ENCODE data around the gene SLC25A44.
"Not testable (repeated sequence)": the region's sequence is repeated elsewhere in the genome, so short reads cannot be mapped to it uniquely, and the experiment has no call there.

Gene SLC25A44

GRCh38 chr1:156213644-156213966 lies 19.7 kb downstream of the SLC25A44 start:
- Mint-ChIP-seq H3K4me3 (peak overlapping the region; percentile 87), H3K27ac (peak overlapping the region; percentile 95), H3K36me3 (peaks cover 74% of the 10 kb centered on the region), H3K4me1 (peaks cover 35% of the 10 kb centered on the region), H3K9me3 (no peaks in the 10 kb centered on the region)
- DNase-seq (ENCODE audit: low spot score in 2 of 2) (no peak), ATAC-seq (no peak)

- no peaks in the 10 kb centered on the region for H3K9me3 Mint-ChIP-seq
- peaks cover 37% of the 10 kb centered on the region for H3K4me1 Mint-ChIP-seq
- peaks cover 78% of the 10 kb centered on the region for H3K36me3 Mint-ChIP-seq
- DNase-seq (ENCODE audit: low spot score in 2 of 2) (peak in 1 of 2 donors; percentile 75), ATAC-seq (peak; percentile 45)
- peak overlapping the region; percentile 87 for H3K4me3 Mint-ChIP-seq
- peak overlapping the region; percentile 95 for H3K27ac Mint-ChIP-seq
Observed at GRCh38 chr1:156214024-156214748, 20.3 kb downstream of the SLC25A44 start.

- peak overlapping the region; percentile 63 for H3K4me3 Mint-ChIP-seq
- H3K36me3 Mint-ChIP-seq = peaks cover 89% of the 10 kb centered on the region
- H3K27ac Mint-ChIP-seq = peak overlapping the region; percentile 95
- peaks cover 56% of the 10 kb centered on the region for H3K4me1 Mint-ChIP-seq
- not testable (repeated sequence) for ATAC-seq; DNase-seq (ENCODE audit: low spot score in 2 of 2); H3K9me3 Mint-ChIP-seq
Observed at GRCh38 chr1:156216361-156217086, 22.6 kb downstream of the SLC25A44 start.

- ATAC-seq = peak; percentile 65
- Mint-ChIP-seq H3K27ac (peak overlapping the region; percentile 91), H3K4me3 (peak overlapping the region; percentile 63), H3K9me3 (no peaks in the 10 kb centered on the region), H3K36me3 (peaks cover 90% of the 10 kb centered on the region), H3K4me1 (peaks cover 58% of the 10 kb centered on the region)
- DNase-seq (ENCODE audit: low spot score in 2 of 2) = peak in 1 of 2 donors; percentile 81
Observed at GRCh38 chr1:156217871-156218270, 24.0 kb downstream of the SLC25A44 start.

GRCh38 chr1:156220226-156220625 lies 26.3 kb downstream of the SLC25A44 start:
- ATAC-seq (no peak), DNase-seq (ENCODE audit: low spot score in 2 of 2) (no peak)
- H3K4me3 Mint-ChIP-seq = peak overlapping the region; percentile 57
- peaks cover 62% of the 10 kb centered on the region for H3K4me1 Mint-ChIP-seq
- H3K27ac Mint-ChIP-seq = peak overlapping the region; percentile 91
- peaks cover 90% of the 10 kb centered on the region for H3K36me3 Mint-ChIP-seq
- H3K9me3 Mint-ChIP-seq = no peaks in the 10 kb centered on the region

- H3K4me3 Mint-ChIP-seq = peak overlapping the region; percentile 57
- peak overlapping the region; percentile 91 for H3K27ac Mint-ChIP-seq
- H3K9me3 Mint-ChIP-seq = no peaks in the 10 kb centered on the region
- no peak for ATAC-seq
- DNase-seq (ENCODE audit: low spot score in 2 of 2) = no peak
- peaks cover 75% of the 10 kb centered on the region for H3K4me1 Mint-ChIP-seq
- peaks cover 97% of the 10 kb centered on the region for H3K36me3 Mint-ChIP-seq
Observed at GRCh38 chr1:156221986-156222692, 28.2 kb downstream of the SLC25A44 start.

GRCh38 chr1:156225677-156226014 lies 31.7 kb downstream of the SLC25A44 start:
- Mint-ChIP-seq H3K9me3 (no peaks in the 10 kb centered on the region), H3K4me3 (no peak overlapping the region), H3K27ac (no peak overlapping the region), H3K36me3 (peaks cover 99% of the 10 kb centered on the region), H3K4me1 (peaks cover 56% of the 10 kb centered on the region)
- ATAC-seq = no peak
- DNase-seq (ENCODE audit: low spot score in 2 of 2) = no peak

GRCh38 chr1:156226116-156226538 lies 32.2 kb downstream of the SLC25A44 start:
- Mint-ChIP-seq H3K36me3 (peaks cover 99% of the 10 kb centered on the region), H3K4me1 (peaks cover 51% of the 10 kb centered on the region), H3K27ac (peak overlapping the region; percentile 68), H3K4me3 (no peak overlapping the region), H3K9me3 (no peaks in the 10 kb centered on the region)
- ATAC-seq (peak; percentile 14), DNase-seq (ENCODE audit: low spot score in 2 of 2) (no peak)

- no peak overlapping the region for H3K4me3 Mint-ChIP-seq
- H3K4me1 Mint-ChIP-seq = peaks cover 44% of the 10 kb centered on the region
- no peaks in the 10 kb centered on the region for H3K9me3 Mint-ChIP-seq
- no peak for DNase-seq (ENCODE audit: low spot score in 2 of 2)
- peaks cover 99% of the 10 kb centered on the region for H3K36me3 Mint-ChIP-seq
- peak overlapping the region; percentile 68 for H3K27ac Mint-ChIP-seq
- ATAC-seq = no peak
Observed at GRCh38 chr1:156226782-156227181, 32.9 kb downstream of the SLC25A44 start.

GRCh38 chr1:156228501-156228900 lies 34.6 kb downstream of the SLC25A44 start:
- Mint-ChIP-seq H3K4me3 (no peak overlapping the region), H3K36me3 (peaks cover 99% of the 10 kb centered on the region), H3K9me3 (no peaks in the 10 kb centered on the region), H3K27ac (no peak overlapping the region), H3K4me1 (peaks cover 27% of the 10 kb centered on the region)
- ATAC-seq (no peak), DNase-seq (ENCODE audit: low spot score in 2 of 2) (no peak)

- no peaks in the 10 kb centered on the region for H3K9me3 Mint-ChIP-seq
Observed at GRCh38 chr1:156229809-156230472, 36.0 kb downstream of the SLC25A44 start.

GRCh38 chr1:156230473-156230837 lies 36.6 kb downstream of the SLC25A44 start:
- no peak for DNase-seq (ENCODE audit: low spot score in 2 of 2)
- Mint-ChIP-seq H3K36me3 (peaks cover 100% of the 10 kb centered on the region), H3K27ac (no peak overlapping the region), H3K4me1 (peaks cover 18% of the 10 kb centered on the region), H3K4me3 (no peak overlapping the region), H3K9me3 (no peaks in the 10 kb centered on the region)
- no peak for ATAC-seq

More at GRCh38 chr1:156229809-156230472, 36.0 kb downstream of the SLC25A44 start:
- no peak overlapping the region for H3K4me3 Mint-ChIP-seq
- ATAC-seq (no peak), DNase-seq (ENCODE audit: low spot score in 2 of 2) (no peak)
- H3K4me1 Mint-ChIP-seq = peaks cover 23% of the 10 kb centered on the region
- no peak overlapping the region for H3K27ac Mint-ChIP-seq
- H3K36me3 Mint-ChIP-seq = peaks cover 100% of the 10 kb centered on the region

- H3K36me3 Mint-ChIP-seq = peaks cover 100% of the 10 kb centered on the region
- DNase-seq (ENCODE audit: low spot score in 2 of 2) = no peak
- ATAC-seq = no peak
- H3K9me3 Mint-ChIP-seq = no peaks in the 10 kb centered on the region
- no peak overlapping the region for H3K27ac Mint-ChIP-seq
- no peak overlapping the region for H3K4me3 Mint-ChIP-seq
- H3K4me1 Mint-ChIP-seq = peaks cover 8% of the 10 kb centered on the region
Observed at GRCh38 chr1:156232201-156232894, 38.4 kb downstream of the SLC25A44 start.

GRCh38 chr1:156233426-156234127 lies 39.7 kb downstream of the SLC25A44 start:
- no peak for ATAC-seq
- Mint-ChIP-seq H3K4me1 (peaks cover 2% of the 10 kb centered on the region), H3K9me3 (no peaks in the 10 kb centered on the region), H3K4me3 (no peak overlapping the region), H3K27ac (no peak overlapping the region), H3K36me3 (peaks cover 100% of the 10 kb centered on the region)
- DNase-seq (ENCODE audit: low spot score in 2 of 2) = no peak
